K562 (cell line): ENCODE data around the gene CDH20. TPM values are rescaled to one million over a fixed set of nuclear protein-coding genes. Genes with fewer than 3 reads are reported as not detected.

ENCODE experiments used
- ATAC-seq: fragments of 200-7000 bp; cut with Tn5 transposase; 3 replicates; pipeline ENCODE4 v1.9.1; 2020; ENCODE audit warnings: moderate library complexity
- BruUV-seq: library from RNA; stranded (reverse); fragments of 400-500 nt; replicated peaks from 2 replicates; lab custom pipeline; 2021; lab: Mats Ljungman, UMichigan
- CTCF ChIA-PET: fragments of 300-600 bp; formaldehyde crosslinking; extraction: SDS; loops from one replicate; lab custom pipeline; 2021; ENCODE audit warnings: low intra/inter-chr PET ratio; lab: Yijun Ruan, JAX
- POLR2A ChIA-PET: fragments of 300-600, 350-650 bp; sonication (Branson Sonifier 250); formaldehyde crosslinking; extraction: SDS; loops from one replicate; lab custom pipeline; 2021; ENCODE audit warnings: antibody characterized with exemption, inconsistent platforms; lab: Yijun Ruan, JAX
- DNase-seq, 4 experiments: peaks; one replicate each; pipeline versions ENCODE4 v3.0.0 to v3.0.0-alpha.2; 2011 to 2018; ENCODE audit warnings: low spot score in 3 of 4, mixed read lengths in 3 of 4; ENCODE audit errors: extremely low read depth in 1 of 4
- FAIRE-seq: peaks from 2 replicates; lab custom pipeline; 2011; peaks lifted over from hg19 to GRCh38; lab: Jason Lieb, UNC
- H2AFZ ChIP-seq: 2 replicates; pipeline ENCODE4 v1.6.0; 2011; ENCODE audit warnings: low read depth, low read length, control low read depth, inconsistent platforms
- H3K27ac ChIP-seq: fragments of 200-600 bp; 3 replicates; pipeline ENCODE4 v1.8.0; 2011; ENCODE audit warnings: low read depth, mild to moderate bottlenecking, control low read depth, inconsistent platforms, low read length, moderate library complexity, mixed read lengths; ENCODE audit errors: extremely low read depth
- H3K27me3 ChIP-seq, 2 experiments: fragments of 300-600 bp in 1 of 2; 2 replicates in 1 of 2; 3 replicates in 1 of 2; pipeline versions ENCODE4 v1.6.0 to v1.8.0; 2011; ENCODE audit warnings: inconsistent platforms in 2 of 2, low read length in 2 of 2, mild to moderate bottlenecking in 1 of 2, mixed read lengths in 1 of 2, moderate library complexity in 1 of 2; ENCODE audit not compliant: control insufficient read depth in 2 of 2, insufficient read depth in 2 of 2
- H3K36me3 ChIP-seq: fragments of 300-600 bp; 3 replicates; pipeline ENCODE4 v1.8.0; 2011; ENCODE audit warnings: mild to moderate bottlenecking, low read length, inconsistent platforms; ENCODE audit not compliant: control insufficient read depth, insufficient read depth
- H3K4me1 ChIP-seq, 2 experiments: fragments of 200-600 bp in 1 of 2; replicated peaks in 1 of 2; 2 replicates in 1 of 2; 3 replicates in 1 of 2; pipeline versions ENCODE4 v1.5.1 to v1.8.0; 2011; ENCODE audit warnings: inconsistent platforms in 2 of 2, low read length in 2 of 2, mild to moderate bottlenecking in 1 of 2, mixed read lengths in 1 of 2, moderate library complexity in 1 of 2; ENCODE audit not compliant: control insufficient read depth in 2 of 2, insufficient read depth in 2 of 2
- H3K4me2 ChIP-seq: 2 replicates; pipeline ENCODE4 v1.6.1; 2011; ENCODE audit warnings: low read length, control low read depth, inconsistent platforms, mixed read lengths; ENCODE audit not compliant: insufficient read depth
- H3K4me3 ChIP-seq: fragments of 200-600 bp; sonication (generic), shearing (Covaris generic); 2 replicates; pipeline ENCODE4 v1.5.1; 2016; ENCODE audit warnings: control low read depth, inconsistent platforms
- H3K79me2 ChIP-seq: fragments of 200-600 bp; 3 replicates; pipeline ENCODE4 v1.8.0; 2011; ENCODE audit warnings: low read length, inconsistent platforms; ENCODE audit not compliant: control insufficient read depth, insufficient read depth
- H3K9ac ChIP-seq, 2 experiments: 2 replicates each; pipeline versions ENCODE4 v1.6.0 to v1.6.1; 2011; ENCODE audit warnings: low read depth in 2 of 2, low read length in 2 of 2, control low read depth in 1 of 2, inconsistent platforms in 1 of 2, mild to moderate bottlenecking in 1 of 2, mixed read lengths in 1 of 2; ENCODE audit not compliant: insufficient read depth in 1 of 2
- H3K9me1 ChIP-seq: one replicate; pipeline ENCODE4 v1.6.0; 2011; ENCODE audit warnings: inconsistent platforms, mild to moderate bottlenecking, low read length, moderate library complexity; ENCODE audit not compliant: control insufficient read depth, insufficient read depth
- H3K9me3 ChIP-seq: replicated peaks from 2 replicates; pipeline ENCODE4 v1.5.1; 2011; ENCODE audit warnings: low read depth, low read length, inconsistent platforms; ENCODE audit not compliant: control insufficient read depth, insufficient read depth
- H4K20me1 ChIP-seq: replicated peaks from 2 replicates; pipeline ENCODE4 v1.6.1; 2011; ENCODE audit warnings: low read length, inconsistent platforms, mixed read lengths; ENCODE audit not compliant: control insufficient read depth, insufficient read depth
- BRCA1 ChIP-seq, 2 experiments: fragments of 450-650 bp in 1 of 2; sonication (generic) in 1 of 2; formaldehyde crosslinking in 1 of 2; IDR thresholded peaks; 2 replicates each; pipeline versions ENCODE4 v1.5.0 to v1.6.1; 2017 to 2020; ENCODE audit warnings: mild to moderate bottlenecking in 1 of 2, missing genetic modification reagents in 1 of 2
- CEBPZ ChIP-seq: fragments of 150-350 bp; IDR thresholded peaks from 2 replicates; pipeline ENCODE4 v1.6.1; 2014; ENCODE audit warnings: low read depth, mild to moderate bottlenecking, low read length, borderline replicate concordance
- TOE1 ChIP-seq, 2 experiments: fragments of 450-650 bp in 1 of 2; sonication (generic) in 1 of 2; formaldehyde crosslinking in 1 of 2; IDR thresholded peaks; 2 replicates each; pipeline versions ENCODE4 v1.7.1 to v1.8.0; 2016 to 2022; ENCODE audit warnings: borderline replicate concordance in 2 of 2, mild to moderate bottlenecking in 2 of 2, antibody characterized with exemption in 1 of 2, inconsistent platforms in 1 of 2, low read depth in 1 of 2, missing genetic modification reagents in 1 of 2, moderate library complexity in 1 of 2
- ZNF79 ChIP-seq: fragments of 250-450 bp; sonication (Bioruptor Pico); IDR thresholded peaks from 2 replicates; pipeline ENCODE4 v1.4.0; 2020; ENCODE audit warnings: low read depth, mild to moderate bottlenecking, moderate library complexity
- WGBS: fragments of 100-300 bp; shearing (Covaris generic); methylation state at CpG from one replicate; pipeline ENCODE4 v1.1.6; 2016; ENCODE audit warnings: low coverage, mixed read lengths; ENCODE audit not compliant: insufficient coverage; ENCODE audit errors: missing lambda C conversion rate; 5-methylcytosine and 5-hydroxymethylcytosine counted together
- in situ Hi-C: fragments of 300-500 bp; cut with MboI; formaldehyde crosslinking; loops from 4 replicates; pipeline ENCODE4 v1.15.0; 2018; ENCODE audit warnings: inconsistent platforms, mixed read lengths
- intact Hi-C: fragments of 100-400 bp; cut with micrococcal nuclease; formaldehyde crosslinking; loops from 2 replicates; pipeline ENCODE4 v1.14.2; 2022
- polyA plus RNA-seq, 8 experiments: library from polyadenylated mRNA; depleted of rRNA in 4 of 8; stranded (reverse) in 5 of 8; unstranded in 3 of 8; fragments of >200 nt; fragmentation: Nextera tagmentation in 2 of 8; fragmentation: Illumina TruSeq in 1 of 8; extraction: Ambion mirVana in 2 of 8; extraction: Trizol in 1 of 8; gene quantifications; 2 replicates each; pipeline versions ENCODE4 v1.2.1 to v1.2.3, GENCODE V29; 2011 to 2014; ENCODE audit warnings: inconsistent platforms in 1 of 8, missing spikeins in 1 of 8
- total RNA-seq, 7 experiments: library from RNA; depleted of rRNA in 6 of 7; stranded (reverse); fragments of >200 nt in 6 of 7; fragmentation: Illumina TruSeq in 2 of 7; extraction: Trizol in 2 of 7; gene quantifications; 2 replicates each; pipeline versions ENCODE4 v1.2.1 to v1.2.3, GENCODE V29; 2011 to 2021; ENCODE audit warnings: low replicate concordance in 1 of 7

Gene CDH20
- total and polyA plus RNA-seq, 9 of the 15 experiments (the other 6 are each of a cell fraction or from before 2014, with no cell fraction given), result not detected

GRCh38 chr18:61414086-61414485, 80.9 kb downstream of the CDH20 start:
- TF ChIP-seq TOE1 (IDR thresholded peaks at IDR 0.05; ENCODE audit: borderline replicate concordance) (no peak), TOE1 (CRISPR knock-in tag; IDR thresholded peaks at IDR 0.05; ENCODE audit: borderline replicate concordance, low read depth) (no peak), ZNF79 (no peak), CEBPZ (no peak), BRCA1 (IDR thresholded peaks at IDR 0.05) (no peak), BRCA1 (CRISPR knock-in tag; IDR thresholded peaks at IDR 0.05) (no peak)
- CTCF ChIA-PET, result no interaction called here
- no peak for FAIRE-seq
- BruUV-seq, result no TSS peak
- H3K27ac ChIP-seq, result no peak overlapping the region
- no peaks in the 10 kb centered on the region for H3K9me3 ChIP-seq
- H3K79me2 ChIP-seq, result no peaks in the 10 kb centered on the region
- no peak overlapping the region for H3K4me2 ChIP-seq
- no peak overlapping the region for H2AFZ ChIP-seq
- H3K27me3 ChIP-seq, result no peaks in the 10 kb centered on the region
- 0% methylated on average over 4 of the region's 4 CpGs for WGBS
- ATAC-seq, result no peak
- no peak for DNase-seq
- no peaks in the 10 kb centered on the region for H3K9me1 ChIP-seq
- POLR2A ChIA-PET, result no interaction called here
- H3K4me3 ChIP-seq, result no peak overlapping the region
- no peaks in the 10 kb centered on the region for H4K20me1 ChIP-seq
- in situ Hi-C loops, result no loop called here
- H3K4me1 ChIP-seq, result no peaks in the 10 kb centered on the region
- intact Hi-C loops, result no loop called here
- no peaks in the 10 kb centered on the region for H3K36me3 ChIP-seq
- no peak overlapping the region for H3K9ac ChIP-seq
